ENCODE data around the gene DYRK1B.
"Not testable (repeated sequence)": the region's sequence is repeated elsewhere in the genome, so short reads cannot be mapped to it uniquely, and the experiment has no call there.

The DYRK1B gene

DNA sequence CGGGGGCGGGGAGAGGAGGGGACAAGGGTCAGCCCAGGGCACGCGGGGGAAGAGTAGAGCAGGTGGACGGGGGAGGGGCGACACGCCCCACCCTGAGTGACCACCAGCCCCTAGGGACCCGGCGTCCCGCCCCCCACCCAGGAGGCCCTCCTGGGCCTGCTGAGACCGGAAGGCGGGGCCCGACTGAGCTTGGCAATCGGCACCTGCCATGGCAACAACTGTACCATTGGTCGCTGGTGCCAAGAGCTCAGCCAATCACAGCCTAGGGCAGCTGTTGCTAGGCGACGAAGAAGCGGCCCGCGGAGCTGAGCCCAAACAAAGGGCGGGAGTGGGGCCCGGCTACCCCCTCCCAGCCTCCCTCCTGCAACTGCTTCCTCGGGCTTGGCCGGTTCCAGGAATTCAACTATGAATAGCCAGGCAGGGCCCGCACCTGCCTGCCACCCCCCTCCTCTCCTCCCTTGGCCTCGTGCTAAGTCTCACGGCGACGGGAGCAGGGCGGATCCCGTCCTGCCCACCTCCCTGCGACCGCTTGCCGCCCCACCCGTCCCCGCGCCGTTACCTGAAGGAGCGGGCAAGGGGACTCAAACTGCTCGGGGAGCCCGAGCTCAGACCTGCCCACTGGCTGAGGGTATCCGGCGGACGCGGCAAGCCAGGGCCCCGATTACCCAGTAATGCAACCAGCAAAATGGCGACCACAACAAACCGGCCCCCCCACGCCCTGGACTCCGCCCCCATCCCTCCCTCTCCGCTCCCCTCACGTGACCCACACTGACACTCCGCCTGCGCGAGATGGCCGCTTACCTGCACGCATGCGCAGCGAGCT is at the start of gene DYRK1B:
Gene DYRK1B, minus strand, starts transcription at position 699 of the 823 bp plus-strand sequence. CDS start 2,295 bp downstream, outside the sequence.
- DNase-seq (ENCODE audit: low read depth) = peak; percentile 95

DNA sequence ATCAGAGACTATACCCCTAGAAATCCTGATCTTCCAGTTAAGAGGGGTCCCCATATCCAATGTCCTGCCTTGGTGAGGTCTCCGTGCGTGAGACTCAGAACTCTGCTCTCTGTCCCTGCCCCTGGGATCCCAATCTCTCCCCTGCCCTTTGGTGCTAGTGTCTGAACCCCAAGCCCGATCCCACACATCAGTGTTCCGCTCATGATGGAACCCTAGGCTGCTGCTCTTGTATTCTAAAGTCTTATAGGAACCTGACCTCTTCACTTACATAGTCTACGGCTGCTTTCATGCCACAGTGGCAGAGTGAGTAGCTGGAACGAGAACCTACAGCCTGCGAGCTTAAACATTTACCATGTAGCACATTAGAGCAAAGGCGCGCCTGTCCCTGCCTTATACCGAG is 48.7 kb upstream of the DYRK1B start:
- DNase-seq (ENCODE audit: low read depth) = not testable (repeated sequence)

DNA sequence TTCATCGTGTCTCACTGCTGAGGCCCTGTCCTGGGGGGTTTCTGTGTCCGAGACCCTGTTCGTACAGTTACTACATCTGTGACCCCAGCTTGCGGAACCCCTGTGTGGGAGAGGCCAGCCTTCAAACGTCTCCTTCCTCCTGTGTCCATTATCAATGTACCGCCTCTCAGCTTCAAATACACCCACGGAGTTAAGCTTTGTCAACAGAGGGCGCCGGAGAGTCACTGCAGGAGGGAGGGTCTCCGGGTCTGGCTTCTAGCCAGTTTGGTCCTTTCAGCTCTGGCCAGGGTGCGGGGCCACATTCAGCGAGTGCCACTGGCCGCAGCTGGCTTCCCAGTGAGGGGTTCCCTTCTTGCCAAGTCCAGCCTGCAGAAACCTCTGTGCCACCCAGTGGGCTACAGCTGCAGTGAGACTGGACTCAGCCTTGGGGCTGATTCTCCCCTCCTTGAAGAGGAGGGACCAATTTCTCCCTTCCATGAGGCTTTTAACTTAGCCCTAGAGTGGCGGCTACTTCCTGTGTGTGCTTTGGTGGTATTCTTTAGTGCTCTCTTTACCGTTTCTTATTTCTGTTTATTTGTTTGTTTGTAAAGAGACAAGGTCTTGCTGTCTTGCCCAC is 47.6 kb upstream of the DYRK1B start:
- not testable (repeated sequence) for DNase-seq (ENCODE audit: low read depth)

DNA sequence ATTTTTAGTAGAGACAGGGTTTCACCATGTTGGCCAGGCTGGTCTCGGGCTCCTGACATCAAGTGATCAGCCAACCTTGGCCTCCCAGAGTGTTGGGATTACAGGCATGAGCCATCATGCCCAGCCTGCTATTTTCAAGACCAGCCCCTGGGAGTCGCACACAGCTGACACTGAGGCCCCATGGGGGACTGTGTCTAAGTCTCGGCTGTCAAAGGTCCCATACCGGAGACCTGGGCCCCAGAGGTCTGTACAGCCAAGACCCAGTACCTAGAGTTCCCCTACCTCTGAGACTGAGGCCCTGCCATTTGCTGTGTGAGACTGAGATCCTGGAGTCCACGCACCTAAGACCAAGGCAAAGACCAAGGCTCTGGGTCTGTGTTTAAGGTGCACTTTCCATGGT is 46.3 kb upstream of the DYRK1B start:
- not testable (repeated sequence) for DNase-seq (ENCODE audit: low read depth)

DNA sequence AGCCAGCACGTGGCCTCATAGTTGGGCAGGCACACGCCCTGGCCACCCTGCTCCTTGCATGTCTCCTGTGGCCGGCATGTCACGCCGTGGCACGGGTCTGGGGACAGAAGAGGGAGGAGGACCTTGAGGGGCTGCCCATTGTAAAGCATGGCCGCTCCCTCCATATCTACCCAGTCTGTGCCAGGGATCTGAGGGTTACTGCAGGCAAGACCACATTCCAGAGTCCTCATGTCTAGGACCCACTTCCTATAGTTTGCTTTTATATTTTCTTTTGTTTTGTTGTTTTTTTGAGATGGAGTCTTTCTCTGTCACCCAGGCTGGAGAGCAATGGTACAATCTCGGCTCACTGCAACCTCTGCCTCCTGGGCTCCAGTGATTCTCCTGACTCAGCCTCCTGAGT is 45.8 kb upstream of the DYRK1B start:
- not testable (repeated sequence) for DNase-seq (ENCODE audit: low read depth)

DNA sequence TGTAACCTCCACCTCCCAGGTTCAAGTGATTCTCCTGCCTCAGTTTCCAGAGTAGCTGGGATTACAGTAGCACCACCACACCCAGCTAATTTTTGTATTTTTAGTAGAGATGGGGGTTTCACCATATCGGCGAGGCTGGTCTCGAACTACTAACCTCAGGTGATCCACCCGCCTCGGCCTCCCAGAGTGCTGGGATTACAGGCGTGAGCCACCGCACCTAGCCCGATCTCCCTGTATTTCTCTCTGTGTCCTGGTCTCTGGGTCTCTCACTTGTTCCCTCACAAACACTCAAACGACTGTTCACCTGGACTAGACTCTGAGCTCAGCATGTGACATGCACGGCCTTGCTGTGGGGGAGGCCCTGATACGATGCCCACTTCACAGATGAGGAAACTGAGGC is 44.9 kb upstream of the DYRK1B start:
- DNase-seq (ENCODE audit: low read depth) = not testable (repeated sequence)

DNA sequence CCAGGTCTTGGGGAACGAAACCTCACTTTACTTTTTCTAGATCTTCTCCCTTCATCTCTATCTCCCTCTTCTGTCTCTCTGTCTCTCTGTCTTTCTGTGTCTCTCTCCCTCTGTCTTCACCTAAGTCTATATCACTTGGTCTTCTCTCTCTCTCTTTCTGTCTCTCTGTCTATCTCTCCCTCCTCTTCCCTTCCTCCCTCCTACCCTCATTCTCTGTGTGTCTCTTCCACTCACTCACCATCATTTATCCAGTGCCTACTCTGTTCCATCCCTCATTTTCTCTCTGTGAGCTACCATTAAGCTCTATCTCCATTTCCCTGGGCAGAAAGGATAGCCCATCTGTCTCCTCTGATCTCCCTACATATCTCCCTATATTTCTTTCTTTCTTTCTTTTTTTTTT is 44.4 kb upstream of the DYRK1B start:
- no peak for DNase-seq (ENCODE audit: low read depth)

DNA sequence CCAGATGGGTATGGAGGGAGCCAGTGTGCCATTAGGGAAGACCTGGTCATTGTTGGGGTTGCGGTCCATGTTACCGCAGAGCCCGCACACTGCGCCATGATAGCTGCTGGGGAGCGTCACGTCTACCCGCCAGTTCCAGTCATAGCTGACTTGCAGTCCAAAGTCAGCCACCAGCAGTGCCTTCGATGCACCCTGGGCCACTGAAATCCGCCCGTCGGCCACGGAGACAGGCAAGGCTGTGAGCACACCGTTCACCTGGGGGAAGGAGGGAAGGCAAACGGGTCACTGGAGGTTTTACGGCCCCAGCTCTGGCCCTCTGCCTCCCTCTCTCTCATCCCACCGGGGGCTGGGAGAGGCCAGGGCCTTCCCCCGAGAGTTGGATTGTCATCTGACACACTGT is 44.0 kb upstream of the DYRK1B start:
- not testable (repeated sequence) for DNase-seq (ENCODE audit: low read depth)

DNA sequence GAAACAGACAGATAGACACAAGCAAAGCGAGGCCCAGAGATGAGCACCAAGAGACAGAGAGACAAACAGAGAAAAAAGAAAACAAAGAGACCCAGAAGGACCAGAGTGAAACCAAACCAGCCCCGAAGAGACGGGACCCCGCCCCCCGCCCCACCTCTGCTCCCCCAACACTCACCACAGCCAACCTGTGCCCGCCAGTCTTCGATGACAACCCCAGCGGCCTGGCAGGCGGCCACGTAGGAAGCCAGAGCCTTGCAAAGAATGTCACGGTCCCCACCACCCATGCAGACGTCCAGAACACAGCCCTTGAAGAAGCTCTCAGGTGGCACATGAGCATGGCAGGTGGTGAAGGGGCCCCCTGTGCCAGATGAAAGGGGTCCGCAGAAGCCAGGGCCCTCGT is 43.5 kb upstream of the DYRK1B start:
- not testable (repeated sequence) for DNase-seq (ENCODE audit: low read depth)

DNA sequence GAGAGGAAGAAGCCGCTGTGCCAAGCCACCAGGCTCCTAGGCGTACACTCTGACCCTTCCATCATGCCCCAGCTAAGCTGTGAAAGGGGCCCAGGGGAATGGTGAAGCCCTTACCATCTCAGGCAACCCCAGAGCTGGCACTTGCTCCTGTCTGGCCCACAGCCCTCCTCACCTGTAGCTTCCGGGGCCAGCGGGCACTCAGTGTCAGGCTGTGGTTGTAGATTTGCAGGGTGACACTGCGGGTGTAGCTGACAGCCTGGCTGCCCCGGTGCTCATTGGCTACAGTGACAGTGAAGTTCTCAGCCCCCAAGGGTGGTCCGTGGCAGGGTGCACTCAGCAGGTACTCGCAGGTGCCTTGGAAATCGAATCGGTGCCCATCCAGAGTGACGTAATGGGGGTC is 42.5 kb upstream of the DYRK1B start:
- not testable (repeated sequence) for DNase-seq (ENCODE audit: low read depth)

DNA sequence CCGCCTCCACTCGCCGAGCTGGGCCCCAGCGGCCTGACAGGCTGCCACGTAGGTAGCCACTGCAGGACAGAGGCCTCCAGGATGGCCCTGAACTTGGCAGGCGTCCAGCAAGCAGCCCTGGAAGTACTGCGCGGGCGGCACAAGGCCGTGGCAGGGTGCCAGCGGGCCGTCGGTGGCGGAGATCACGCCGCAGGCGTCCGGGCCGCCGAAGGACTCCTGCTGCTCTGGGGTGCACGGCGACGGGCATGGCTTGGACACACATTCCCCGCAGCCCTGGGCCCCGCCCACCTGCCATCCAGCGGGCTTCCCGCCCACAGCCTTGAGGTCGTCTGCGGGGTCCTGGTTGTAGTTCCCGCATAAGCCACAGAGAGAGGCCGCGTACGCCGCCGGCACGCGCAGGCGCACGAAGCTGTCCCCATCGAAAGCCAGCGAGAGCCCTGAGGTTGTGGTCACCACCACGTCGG is 41.5 kb upstream of the DYRK1B start:
- not testable (repeated sequence) for DNase-seq (ENCODE audit: low read depth)

DNA sequence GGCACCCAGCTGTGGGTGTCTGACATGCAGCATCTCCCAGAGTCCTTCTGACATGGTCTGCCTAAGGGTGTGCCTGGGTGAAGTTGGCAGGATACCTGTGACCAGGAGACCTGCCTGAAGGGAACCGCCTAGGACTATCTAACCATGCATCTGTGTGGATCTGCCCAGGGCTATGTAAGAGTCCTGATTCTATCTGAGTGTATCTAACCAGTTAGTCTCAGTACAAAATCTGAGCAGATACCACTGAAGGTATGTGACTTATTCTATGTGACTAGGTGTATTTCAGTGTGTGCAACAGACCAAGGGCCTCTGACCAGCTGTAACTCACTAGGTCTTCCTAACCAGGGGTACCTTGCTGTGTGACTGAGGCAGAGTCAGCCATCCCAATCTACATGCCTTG is 40.4 kb upstream of the DYRK1B start:
- DNase-seq (ENCODE audit: low read depth) = no peak

DNA sequence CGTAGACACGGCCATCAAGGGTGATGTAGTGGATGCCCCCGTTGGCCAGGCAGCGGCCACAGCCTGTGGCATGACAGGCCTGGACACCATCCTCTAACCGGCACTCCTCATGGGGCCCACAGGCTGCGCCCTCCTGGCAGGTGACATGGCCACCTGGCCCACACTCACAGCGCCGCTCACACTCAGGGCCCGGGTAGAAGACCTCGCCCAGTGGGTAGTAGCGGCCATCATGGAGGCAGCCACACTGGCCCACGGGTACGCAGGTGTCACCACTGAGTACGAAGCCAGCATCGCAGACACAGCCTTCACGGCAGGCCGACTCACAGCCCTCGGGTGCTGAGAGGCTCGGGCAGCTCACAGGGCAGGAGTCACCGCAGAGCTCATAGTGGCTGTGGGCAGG is 39.4 kb upstream of the DYRK1B start:
- DNase-seq (ENCODE audit: low read depth) = no peak

DNA sequence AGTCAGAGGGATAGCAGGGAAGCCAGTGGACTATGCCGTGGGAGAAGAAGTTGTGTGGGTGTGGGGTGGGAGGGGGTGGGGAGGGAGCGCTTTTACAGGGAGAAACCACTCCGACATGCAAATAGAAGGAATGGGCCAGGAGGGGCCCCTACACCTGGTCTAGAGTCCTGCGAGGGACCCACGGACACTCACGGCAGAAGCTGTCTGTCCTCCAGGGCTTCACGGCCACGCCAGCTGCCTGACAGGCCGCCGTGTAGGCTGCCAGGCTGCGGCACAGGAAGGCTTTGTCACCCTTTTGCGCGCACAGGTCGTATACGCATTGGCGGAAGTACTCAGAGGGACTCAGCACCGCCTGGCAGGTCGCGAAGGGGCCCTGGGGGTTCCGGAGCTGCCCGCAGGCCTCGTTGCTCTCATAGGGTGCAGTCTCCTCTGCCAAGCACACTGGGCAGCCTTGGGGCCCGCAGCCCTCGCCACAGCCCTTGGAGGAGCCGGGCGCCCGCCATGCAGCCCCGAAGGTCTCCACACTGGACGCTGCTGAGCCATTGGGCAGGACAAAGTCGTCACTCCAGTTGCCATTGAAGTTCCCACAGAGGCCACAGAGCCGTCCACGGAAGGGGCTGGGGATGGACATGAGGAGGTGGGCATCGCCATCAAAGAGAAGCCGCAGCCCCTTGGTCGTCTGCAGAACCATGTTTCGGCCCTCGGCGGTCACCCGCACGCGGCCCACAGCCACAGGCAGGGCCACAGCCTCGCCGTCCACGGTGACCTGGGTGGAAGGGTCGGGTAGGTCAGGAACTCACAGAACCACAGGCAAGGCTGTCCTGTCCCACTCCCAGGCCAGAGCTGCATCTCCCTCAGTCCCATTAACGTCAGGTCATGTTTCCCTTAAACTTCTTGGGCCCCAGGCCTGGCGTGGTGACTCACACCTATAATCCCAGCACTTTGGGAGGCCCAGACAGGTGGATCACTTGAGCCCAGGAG is 38.2 kb upstream of the DYRK1B start:
- no peak for DNase-seq (ENCODE audit: low read depth)

DNA sequence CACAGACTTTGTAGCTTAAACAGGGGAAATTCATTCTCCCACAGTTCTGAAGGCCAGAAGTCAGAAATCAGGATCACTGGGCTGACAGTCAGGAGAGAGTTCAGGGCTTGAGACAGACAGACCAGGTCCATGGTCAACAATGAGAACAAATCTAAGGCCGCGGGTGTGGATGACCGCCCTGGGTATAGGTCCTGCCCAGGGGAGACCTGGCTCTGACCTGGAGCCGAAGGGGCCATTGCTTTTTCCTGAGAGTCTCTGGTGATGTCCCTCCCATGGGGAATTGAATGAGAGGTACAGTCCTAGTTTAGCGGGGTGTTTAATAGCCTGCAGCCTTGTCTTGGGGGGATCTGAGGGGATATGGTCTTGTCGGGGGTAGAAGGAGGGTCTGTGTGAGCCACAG is 37.4 kb upstream of the DYRK1B start:
- DNase-seq (ENCODE audit: low read depth) = no peak

DNA sequence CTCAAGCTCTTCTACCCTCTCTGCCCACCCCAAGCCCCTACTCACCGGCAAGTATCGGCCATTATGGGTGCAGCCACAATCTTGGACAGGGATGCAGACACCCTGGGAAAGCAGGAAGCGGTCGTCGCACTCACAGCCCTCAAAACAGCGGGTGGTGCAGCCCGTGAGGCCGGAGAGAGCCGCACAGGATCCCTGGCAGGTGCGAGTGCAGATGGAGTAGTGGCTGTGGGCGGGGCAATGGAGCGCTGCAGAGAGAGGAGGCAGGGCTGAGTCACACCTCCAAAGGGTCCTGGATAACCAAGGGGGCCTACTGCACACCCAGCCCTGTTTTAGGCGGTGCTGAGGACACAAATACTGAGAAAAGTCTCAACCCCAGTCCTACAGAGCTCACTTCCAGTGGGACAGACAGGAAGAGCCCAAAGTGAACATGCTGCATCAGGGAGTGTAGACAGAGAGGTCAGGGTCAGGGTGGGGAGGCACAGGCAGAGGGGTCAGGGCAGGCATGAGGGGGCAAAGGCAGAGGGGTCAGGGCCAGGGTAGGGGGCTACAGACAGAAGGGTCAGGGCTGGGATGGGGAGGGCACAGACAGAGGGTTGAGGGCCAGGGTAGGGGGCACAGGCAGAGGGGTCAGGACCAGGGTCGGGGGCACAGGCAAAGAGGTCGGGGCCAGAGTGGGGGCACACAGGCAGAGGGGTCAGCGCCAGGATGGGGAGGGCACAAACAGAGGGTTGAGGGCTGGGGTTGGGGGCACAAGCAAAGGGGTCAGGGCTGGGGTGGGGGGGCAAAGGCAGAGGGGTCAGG is 36.4 kb upstream of the DYRK1B start:
- DNase-seq (ENCODE audit: low read depth) = no peak

DNA sequence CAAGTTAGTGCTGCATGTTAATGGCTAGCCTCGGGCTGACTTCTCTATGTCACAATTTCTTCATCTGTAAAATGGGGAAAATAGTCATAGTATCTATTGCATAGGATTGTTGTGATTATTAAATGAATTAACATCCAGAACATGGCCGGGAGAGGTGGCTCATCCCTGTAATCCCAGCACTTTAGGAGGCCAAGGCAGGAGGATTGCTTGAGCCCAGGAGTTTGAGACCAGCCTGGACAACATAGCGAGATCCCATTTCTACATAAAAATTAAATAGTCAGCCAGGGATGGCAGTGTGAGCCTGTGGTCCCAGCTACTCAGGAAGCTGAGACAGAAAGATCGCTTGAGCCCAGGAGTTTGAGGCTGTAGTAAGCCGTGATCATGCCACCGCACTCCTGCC is 34.0 kb upstream of the DYRK1B start:
- DNase-seq (ENCODE audit: low read depth) = no peak

DNA sequence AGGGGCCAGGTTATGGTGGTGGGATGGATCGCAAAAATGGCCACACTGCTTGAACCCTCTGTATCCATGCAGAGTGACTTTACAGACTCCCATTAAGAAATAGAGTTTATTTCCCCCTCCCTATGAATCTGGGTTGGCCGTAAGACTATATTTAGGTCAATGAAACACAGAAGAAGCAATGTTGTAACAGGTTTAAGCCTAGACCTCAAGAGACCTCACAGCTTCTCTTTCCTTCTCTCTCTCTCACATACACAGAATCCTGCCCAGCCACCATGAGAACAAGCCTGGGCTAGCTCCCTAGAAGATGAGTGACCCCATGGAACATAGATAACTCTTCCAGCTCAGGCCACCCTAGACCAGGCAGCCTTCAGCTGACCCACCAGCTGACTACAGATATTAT is 33.2 kb upstream of the DYRK1B start:
- DNase-seq (ENCODE audit: low read depth) = no peak

DNA sequence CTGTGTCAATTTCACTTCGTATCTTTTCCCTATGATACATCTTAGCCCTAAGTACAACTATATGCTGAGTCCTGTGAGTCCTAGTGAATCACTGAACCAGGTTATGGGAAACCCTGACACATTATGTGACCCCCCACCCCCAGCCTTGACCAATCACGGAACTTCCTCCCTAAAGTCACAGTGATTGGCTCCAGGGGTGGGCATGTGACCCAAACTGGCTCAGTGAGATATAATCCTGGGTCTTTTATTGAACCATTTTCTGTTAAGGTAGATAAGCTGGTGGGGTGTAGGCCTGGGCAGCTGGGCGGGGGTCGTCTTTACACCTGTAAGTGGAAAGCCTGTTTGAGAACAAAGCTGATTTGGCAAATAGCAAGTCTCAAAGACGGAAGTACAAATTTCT is 32.0 kb upstream of the DYRK1B start:
- DNase-seq (ENCODE audit: low read depth) = no peak

DNA sequence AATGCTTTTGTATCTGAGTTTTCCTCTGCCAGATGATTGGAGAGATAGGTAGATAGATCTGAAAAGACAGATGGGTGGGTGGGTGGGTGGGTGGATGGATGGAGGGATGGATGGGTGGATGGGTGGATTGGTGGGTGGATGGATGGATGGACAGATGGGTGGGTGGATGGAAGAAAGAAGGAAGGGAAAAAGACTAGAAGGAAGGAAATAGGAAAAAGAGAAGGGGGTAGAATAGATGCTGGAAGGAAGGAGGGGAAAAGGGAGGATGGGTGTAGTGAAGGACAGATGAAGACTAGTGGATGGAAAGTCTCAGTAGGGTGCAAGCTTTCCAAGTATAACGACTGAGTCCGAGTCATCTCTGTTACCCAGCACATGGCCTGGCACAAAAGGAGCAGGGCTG is 31.2 kb upstream of the DYRK1B start:
- DNase-seq (ENCODE audit: low read depth) = no peak

DNA sequence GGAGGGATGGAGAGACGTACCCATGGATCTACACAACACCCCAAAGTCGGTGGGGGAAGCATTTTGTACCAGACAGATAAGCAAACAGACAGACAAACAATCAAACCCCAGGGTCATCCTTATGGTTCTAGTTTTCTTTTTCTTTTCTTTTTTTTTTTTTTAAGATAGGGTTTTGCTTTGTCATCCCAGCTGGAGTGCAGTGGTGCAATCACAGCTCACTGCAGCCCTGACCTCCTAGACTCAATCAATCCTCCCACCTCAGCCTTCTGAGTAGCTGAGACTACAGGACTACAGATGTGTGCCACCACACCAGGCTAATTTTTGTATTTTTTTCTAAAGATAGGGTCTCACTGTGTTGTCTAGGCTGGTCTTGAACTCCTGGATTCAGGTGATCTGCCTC is 30.2 kb upstream of the DYRK1B start:
- no peak for DNase-seq (ENCODE audit: low read depth)

DNA sequence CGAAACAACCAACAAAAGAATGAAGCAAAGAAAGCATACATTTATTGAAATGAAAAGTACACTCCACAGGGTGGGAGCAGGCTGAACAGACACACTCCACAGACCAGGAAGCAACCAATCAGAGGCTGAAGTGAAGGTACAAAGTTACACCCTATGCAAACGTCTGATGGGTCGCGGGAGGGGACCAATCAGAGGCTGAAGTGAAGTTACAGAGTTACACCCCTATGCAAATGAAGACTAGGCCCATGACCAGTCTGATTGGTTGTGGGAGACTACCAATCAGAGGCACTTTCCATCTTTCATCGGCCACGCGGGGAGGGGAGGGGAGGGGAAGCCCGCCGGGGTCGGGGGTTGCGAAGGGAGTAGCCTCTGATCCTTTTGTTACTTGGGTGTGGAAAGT is 24.6 kb upstream of the DYRK1B start:
- DNase-seq (ENCODE audit: low read depth) = no peak

Data from activated T-helper 9 cell treated with anti-CD3 and anti-CD28 coated beads, Interleukin-2, amount 50 U/mL, for 16 hours (primary cell).